ENCODE measurements around the gene FAM227B. TPM values are rescaled to one million over a fixed set of nuclear protein-coding genes. Genes with fewer than 3 reads are reported as not detected.

The FAM227B gene
- total and polyA plus RNA-seq, 2 of the 13 experiments (the other 11 are each of a cell fraction or from before 2014, with no cell fraction given): 1.9 to 2.6 TPM

DNA sequence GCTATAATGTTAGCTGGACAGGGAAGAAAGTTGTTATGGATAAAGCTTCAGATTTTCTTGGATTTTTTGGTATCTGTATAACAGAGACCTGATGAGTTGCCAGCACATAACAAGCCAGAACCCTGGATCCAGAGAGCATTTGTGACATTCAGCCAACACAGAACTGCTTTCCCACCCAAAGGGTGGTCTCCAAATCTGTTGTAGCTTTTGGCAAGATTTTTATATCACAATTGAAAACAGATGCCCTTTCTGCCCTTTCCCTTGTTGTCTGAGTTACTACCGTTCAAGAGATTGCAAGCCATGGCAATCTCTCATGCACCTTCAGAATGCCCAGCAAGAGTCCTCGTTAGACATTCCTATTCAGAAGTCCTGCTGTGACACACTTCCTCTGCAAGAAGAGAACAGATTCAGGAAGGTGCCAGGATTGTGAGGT, 305.2 kb downstream of the FAM227B start:
- BruUV-seq (replicated peaks): no TSS peak
- in situ Hi-C loops (cut with HindIII; ENCODE audit: extremely low pct_ligation_motif_present, low pct_unique_long_range_greater_than_20kb) (no loop called here), intact Hi-C loops (cut with micrococcal nuclease; ENCODE audit: unreplicated experiment) (no loop called here)
- H3K27me3 ChIP-seq (ENCODE audit: control insufficient read depth in 1 of 2, insufficient read depth in 2 of 2, low read length in 2 of 2): no peaks in the 10 kb centered on the region
- CTCF ChIA-PET (ENCODE audit: low intra/inter-chr PET ratio, low total read pairs): no interaction called here
- ATAC-seq (no peak), FAIRE-seq (no peak), DNase-seq (ENCODE audit: low spot score) (no peak)
- H3K4me1 ChIP-seq (ENCODE audit: insufficient read depth, low read length): no peaks in the 10 kb centered on the region
- H3K4me2 ChIP-seq (ENCODE audit: low read depth, low read length): no peak overlapping the region
- no peak overlapping the region for H3K9ac ChIP-seq (ENCODE audit: insufficient read depth, low read depth, low read length)
- 91% methylated on average over 2 of the region's 2 CpGs for WGBS (ENCODE audit: low lambda C conversion rate)
- no peak overlapping the region for H2AFZ ChIP-seq (ENCODE audit: low read length)
- H3K4me3 ChIP-seq (replicated peaks in 1 of 3; ENCODE audit: insufficient read depth in 1 of 3, low read depth in 2 of 3, low read length in 3 of 3): no peak overlapping the region
- POLR2A ChIA-PET: no interaction called here
- no peaks in the 10 kb centered on the region for H4K20me1 ChIP-seq (ENCODE audit: insufficient read depth, low read length)
- H3K79me2 ChIP-seq (ENCODE audit: insufficient read depth, low read length): no peaks in the 10 kb centered on the region
- no peaks in the 10 kb centered on the region for H3K9me3 ChIP-seq (ENCODE audit: low read length)
- TF ChIP-seq ZKSCAN8 (CRISPR knock-in tag; IDR thresholded peaks at IDR 0.05; ENCODE audit: borderline replicate concordance): no peak
- TF ChIP-seq PAWR (CRISPR knock-in tag; IDR thresholded peaks at IDR 0.05; ENCODE audit: borderline replicate concordance): no peak
- TF ChIP-seq ZNF720 (CRISPR knock-in tag; IDR thresholded peaks at IDR 0.05): no peak
- no peak for TF ChIP-seq POLR2G (IDR thresholded peaks at IDR 0.05; ENCODE audit: low read depth, low read length)
- TF ChIP-seq ZBTB38 (CRISPR knock-in tag; IDR thresholded peaks at IDR 0.05): no peak
- TF ChIP-seq ZNF550 (CRISPR knock-in tag; IDR thresholded peaks at IDR 0.05; ENCODE audit: borderline replicate concordance): no peak
- TF ChIP-seq KDM5B (CRISPR knock-in tag; IDR thresholded peaks at IDR 0.05; ENCODE audit: borderline replicate concordance): no peak
- TF ChIP-seq HOXA3 (CRISPR knock-in tag; IDR thresholded peaks at IDR 0.05): no peak
- no peak for TF ChIP-seq HIVEP1 (CRISPR knock-in tag; IDR thresholded peaks at IDR 0.05)
- no peak for TF ChIP-seq ZFP82 (CRISPR knock-in tag; IDR thresholded peaks at IDR 0.05; ENCODE audit: borderline replicate concordance)
- no peak for TF ChIP-seq BCL6 (CRISPR knock-in tag; IDR thresholded peaks at IDR 0.05)
- no peak for TF ChIP-seq GATA4 (IDR thresholded peaks at IDR 0.05; ENCODE audit: borderline replicate concordance, low read depth)
- TF ChIP-seq, protein P1, sequence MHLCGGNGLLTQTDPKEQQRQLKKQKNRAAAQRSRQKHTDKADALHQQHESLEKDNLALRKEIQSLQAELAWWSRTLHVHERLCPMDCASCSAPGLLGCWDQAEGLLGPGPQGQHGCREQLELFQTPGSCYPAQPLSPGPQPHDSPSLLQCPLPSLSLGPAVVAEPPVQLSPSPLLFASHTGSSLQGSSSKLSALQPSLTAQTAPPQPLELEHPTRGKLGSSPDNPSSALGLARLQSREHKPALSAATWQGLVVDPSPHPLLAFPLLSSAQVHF (CRISPR knock-in tag; IDR thresholded peaks at IDR 0.05): no peak
- no peak for TF ChIP-seq ZNF451 (CRISPR knock-in tag; IDR thresholded peaks at IDR 0.05)
- TF ChIP-seq, protein P2, sequence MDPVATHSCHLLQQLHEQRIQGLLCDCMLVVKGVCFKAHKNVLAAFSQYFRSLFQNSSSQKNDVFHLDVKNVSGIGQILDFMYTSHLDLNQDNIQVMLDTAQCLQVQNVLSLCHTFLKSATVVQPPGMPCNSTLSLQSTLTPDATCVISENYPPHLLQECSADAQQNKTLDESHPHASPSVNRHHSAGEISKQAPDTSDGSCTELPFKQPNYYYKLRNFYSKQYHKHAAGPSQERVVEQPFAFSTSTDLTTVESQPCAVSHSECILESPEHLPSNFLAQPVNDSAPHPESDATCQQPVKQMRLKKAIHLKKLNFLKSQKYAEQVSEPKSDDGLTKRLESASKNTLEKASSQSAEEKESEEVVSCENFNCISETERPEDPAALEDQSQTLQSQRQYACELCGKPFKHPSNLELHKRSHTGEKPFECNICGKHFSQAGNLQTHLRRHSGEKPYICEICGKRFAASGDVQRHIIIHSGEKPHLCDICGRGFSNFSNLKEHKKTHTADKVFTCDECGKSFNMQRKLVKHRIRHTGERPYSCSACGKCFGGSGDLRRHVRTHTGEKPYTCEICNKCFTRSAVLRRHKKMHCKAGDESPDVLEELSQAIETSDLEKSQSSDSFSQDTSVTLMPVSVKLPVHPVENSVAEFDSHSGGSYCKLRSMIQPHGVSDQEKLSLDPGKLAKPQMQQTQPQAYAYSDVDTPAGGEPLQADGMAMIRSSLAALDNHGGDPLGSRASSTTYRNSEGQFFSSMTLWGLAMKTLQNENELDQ (CRISPR knock-in tag; IDR thresholded peaks at IDR 0.05; ENCODE audit: borderline replicate concordance): no peak
- TF ChIP-seq NRL (CRISPR knock-in tag; IDR thresholded peaks at IDR 0.05; ENCODE audit: borderline replicate concordance): no peak
- no peak overlapping the region for H3K27ac ChIP-seq (ENCODE audit: extremely low read length, insufficient read depth, low read length)
- H3K36me3 ChIP-seq (replicated peaks in 1 of 2; ENCODE audit: control insufficient read depth in 1 of 2, insufficient read depth in 2 of 2, low read length in 2 of 2): peaks cover 6 to 7% of the 10 kb centered on the region in 2 experiments; a peak in 3 of 5 replicates

All from HepG2 (cell line).